IMR-90 (cell line): ENCODE measurements around the gene CAPN9. TPM values are rescaled to one million over a fixed set of nuclear protein-coding genes. Genes with fewer than 3 reads are reported as not detected.

Source experiments
- ATAC-seq: fragments of 200-7000 bp; cut with Tn5 transposase; 2 replicates; pipeline ENCODE4 v1.9.1; 2020; ENCODE audit warnings: low read depth, mild to moderate bottlenecking, moderate library complexity
- BruUV-seq: library from RNA; stranded (reverse); fragments of 400-500 nt; replicated peaks from 2 replicates; lab custom pipeline; 2021; lab: Mats Ljungman, UMichigan
- CTCF ChIA-PET: fragments of 300-600 bp; formaldehyde crosslinking; extraction: SDS; loops from one replicate; lab custom pipeline; 2021; ENCODE audit warnings: antibody characterized with exemption; lab: Yijun Ruan, JAX
- POLR2A ChIA-PET: fragments of 300-600 bp; sonication (Branson Sonifier 250); formaldehyde crosslinking; loops from one replicate; lab custom pipeline; 2022; ENCODE audit warnings: antibody characterized with exemption; ENCODE audit not compliant: unreplicated experiment; lab: Charles Lee
- DNase-seq: peaks from one replicate; pipeline ENCODE4 v3.0.0; 2013
- H2AFZ ChIP-seq: replicated peaks from 2 replicates; pipeline ENCODE3; 2013; ENCODE audit warnings: low read length, mild to moderate bottlenecking; ENCODE audit not compliant: poor library complexity
- H2AK5ac ChIP-seq: 2 replicates; pipeline ENCODE4 v1.6.1; 2013; ENCODE audit warnings: low read depth, low read length, inconsistent platforms
- H2AK9ac ChIP-seq: replicated peaks from 2 replicates; pipeline ENCODE3; 2013; ENCODE audit warnings: mild to moderate bottlenecking, low read depth, low read length, moderate library complexity; ENCODE audit not compliant: poor library complexity
- H2BK120ac ChIP-seq: 2 replicates; pipeline ENCODE4 v1.6.1; 2013; ENCODE audit warnings: low read depth, low read length, inconsistent platforms
- H2BK15ac ChIP-seq: 3 replicates; pipeline ENCODE4 v1.6.1; 2013; ENCODE audit warnings: low read depth, low read length, inconsistent platforms
- H2BK20ac ChIP-seq: 2 replicates; pipeline ENCODE4 v1.6.1; 2013; ENCODE audit warnings: low read depth, mild to moderate bottlenecking, inconsistent platforms, low read length, moderate library complexity
- H2BK5ac ChIP-seq: 2 replicates; pipeline ENCODE4 v1.6.1; 2013; ENCODE audit warnings: mild to moderate bottlenecking, low read depth, low read length, inconsistent platforms; ENCODE audit not compliant: poor library complexity, severe bottlenecking
- H3K14ac ChIP-seq: replicated peaks from 2 replicates; pipeline ENCODE4 v1.6.1; 2013; ENCODE audit warnings: low read depth, low read length, inconsistent platforms
- H3K18ac ChIP-seq: 2 replicates; pipeline ENCODE4 v1.6.1; 2013; ENCODE audit warnings: low read depth, low read length, control low read depth
- H3K23ac ChIP-seq: 2 replicates; pipeline ENCODE4 v1.6.1; 2013; ENCODE audit warnings: low read depth, low read length, inconsistent platforms
- H3K27ac ChIP-seq: 2 replicates; pipeline ENCODE4 v1.5.1; 2013; ENCODE audit warnings: mild to moderate bottlenecking, control low read depth, low read length; ENCODE audit not compliant: insufficient read depth
- H3K27me3 ChIP-seq: 2 replicates; pipeline ENCODE4 v1.6.1; 2013; ENCODE audit warnings: low read length; ENCODE audit not compliant: control insufficient read depth, insufficient read depth
- H3K36me3 ChIP-seq: 2 replicates; pipeline ENCODE4 v1.6.1; 2013; ENCODE audit warnings: low read length, mixed read lengths; ENCODE audit not compliant: control insufficient read depth, insufficient read depth
- H3K4ac ChIP-seq: 2 replicates; pipeline ENCODE4 v1.6.1; 2013; ENCODE audit warnings: low read depth, low read length, inconsistent platforms
- H3K4me1 ChIP-seq: 2 replicates; pipeline ENCODE4 v1.6.1; 2013; ENCODE audit warnings: low read length, mixed read lengths; ENCODE audit not compliant: control insufficient read depth, insufficient read depth
- H3K4me2 ChIP-seq: 2 replicates; pipeline ENCODE4 v1.6.1; 2013; ENCODE audit warnings: low read depth, mild to moderate bottlenecking, control low read depth, low read length, moderate library complexity
- H3K4me3 ChIP-seq: 2 replicates; pipeline ENCODE4 v1.5.1; 2013; ENCODE audit warnings: low read depth, mild to moderate bottlenecking, control low read depth, low read length, moderate library complexity; ENCODE audit not compliant: insufficient read depth
- H3K56ac ChIP-seq: 2 replicates; pipeline ENCODE4 v1.6.1; 2013; ENCODE audit warnings: low read length, inconsistent platforms; ENCODE audit not compliant: insufficient read depth; ENCODE audit errors: extremely low read depth
- H3K79me1 ChIP-seq, 2 experiments: 2 replicates each; pipeline ENCODE4 v1.6.1; 2013; ENCODE audit warnings: low read length in 2 of 2, inconsistent platforms in 1 of 2, low read depth in 1 of 2
- H3K9ac ChIP-seq: 2 replicates; pipeline ENCODE4 v1.6.1; 2013; ENCODE audit warnings: low read depth, low read length, control low read depth
- H3K9me1 ChIP-seq: 2 replicates; pipeline ENCODE4 v1.6.1; 2013; ENCODE audit warnings: low read length, inconsistent platforms; ENCODE audit not compliant: insufficient read depth
- H3K9me3 ChIP-seq: 2 replicates; pipeline ENCODE4 v1.6.1; 2013; ENCODE audit warnings: low read length; ENCODE audit not compliant: control insufficient read depth, insufficient read depth
- H4K20me1 ChIP-seq: 2 replicates; pipeline ENCODE4 v1.6.1; 2013; ENCODE audit warnings: low read length, inconsistent platforms; ENCODE audit not compliant: insufficient read depth
- H4K5ac ChIP-seq: 2 replicates; pipeline ENCODE4 v1.6.1; 2013; ENCODE audit warnings: mild to moderate bottlenecking, low read depth, low read length, control low read depth
- H4K8ac ChIP-seq, 2 experiments: 2 replicates each; pipeline ENCODE4 v1.6.1; 2013; ENCODE audit warnings: low read depth in 2 of 2, low read length in 2 of 2, control low read depth in 1 of 2, inconsistent platforms in 1 of 2
- H4K91ac ChIP-seq: 2 replicates; pipeline ENCODE4 v1.6.1; 2013; ENCODE audit warnings: low read depth, low read length, inconsistent platforms; ENCODE audit not compliant: insufficient read depth
- CEBPB ChIP-seq: IDR thresholded peaks from 2 replicates; pipeline ENCODE4 v1.6.1; 2012; ENCODE audit warnings: low read depth, low read length, improper control_type of control experiment
- CHD1 ChIP-seq: IDR thresholded peaks from 2 replicates; pipeline ENCODE4 v1.6.1; 2012; ENCODE audit warnings: low read depth, low read length, improper control_type of control experiment
- ELK1 ChIP-seq: fragments of 150-350 bp; IDR thresholded peaks from 2 replicates; pipeline ENCODE4 v1.6.1; 2016; ENCODE audit warnings: low read depth, mild to moderate bottlenecking, low read length, moderate library complexity, borderline replicate concordance
- whole genome bisulfite sequencing, 2 experiments: methylation state at CpG; one replicate each; pipeline versions ENCODE4 v1.1.5 to v1.1.7; 2013; ENCODE audit warnings: missing lambda C conversion rate in 2 of 2; ENCODE audit not compliant: insufficient read length in 1 of 2; ENCODE audit errors: extremely low coverage in 2 of 2; 5-methylcytosine and 5-hydroxymethylcytosine counted together
- dilution Hi-C: fragments of 300-500 bp; cut with HindIII; formaldehyde crosslinking; loops from one replicate; pipeline ENCODE4 v1.14.3; 2018; ENCODE audit warnings: low sequenced_read_pairs; ENCODE audit not compliant: unreplicated experiment
- in situ Hi-C: fragments of 300-500 bp; cut with MboI; formaldehyde crosslinking; loops from 3 replicates; pipeline ENCODE4 v1.14.3; 2019; ENCODE audit warnings: low sequenced_read_pairs, inconsistent platforms, mixed read lengths
- intact Hi-C: fragments of 100-400 bp; cut with micrococcal nuclease; formaldehyde crosslinking; loops from 2 replicates; pipeline ENCODE4 v1.10.0; 2022
- polyA plus RNA-seq, 3 experiments: library from polyadenylated mRNA; depleted of rRNA; stranded (reverse); fragments of >200 nt; gene quantifications; 2 replicates each; pipeline ENCODE4 v1.2.3, GENCODE V29; 2012; ENCODE audit warnings: low replicate concordance in 1 of 3
- total RNA-seq: library from RNA; depleted of rRNA; stranded (reverse); fragments of >200 nt; gene quantifications from 2 replicates; pipeline ENCODE4 v1.2.3, GENCODE V29; 2012

CAPN9 gene
- total and polyA plus RNA-seq, 2 of the 4 experiments (the other 2 are of a cell fraction): not detected

DNA sequence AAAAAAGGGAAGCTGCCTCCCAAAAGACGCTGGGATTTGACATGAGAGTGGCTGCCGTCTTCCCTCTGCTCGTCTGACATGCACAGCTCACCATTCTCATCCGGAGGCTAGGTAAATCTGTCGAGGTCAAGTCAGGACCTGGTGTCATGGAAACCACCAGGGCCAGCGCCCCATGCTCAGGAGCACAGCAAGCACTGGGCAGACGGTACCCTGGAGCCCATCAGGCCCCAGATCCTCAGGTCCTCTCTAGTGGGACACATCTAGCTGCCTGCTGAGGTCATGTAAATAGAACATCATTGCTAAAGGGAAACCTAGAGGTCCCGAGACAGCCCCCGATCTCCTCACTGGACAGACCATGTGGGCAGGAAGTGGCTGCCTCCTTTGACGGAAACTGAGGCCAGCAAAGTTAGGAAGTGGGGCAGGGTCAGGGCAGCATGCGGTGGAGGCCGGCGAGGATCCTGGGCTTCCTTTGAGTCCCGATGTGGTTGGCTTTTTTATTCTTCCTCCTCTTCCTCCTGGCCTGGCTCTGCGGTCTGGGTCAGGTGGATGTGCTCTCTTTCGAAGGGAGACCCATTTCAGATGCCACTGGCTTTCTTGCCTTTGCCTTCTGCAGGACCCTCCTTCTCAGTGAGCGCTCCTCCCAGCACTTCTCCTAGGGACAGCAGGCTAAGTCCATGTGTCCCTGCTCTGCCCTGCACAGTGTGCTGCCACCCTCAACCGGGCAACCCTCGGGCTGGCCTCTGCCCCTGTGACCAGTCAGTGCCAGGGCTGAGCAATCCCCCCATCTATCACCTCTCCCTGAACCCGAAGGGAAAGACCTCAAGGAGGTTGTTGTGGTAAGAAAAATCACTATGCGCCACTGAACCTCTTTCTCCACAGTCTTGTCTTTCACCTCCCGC is 39.2 kb upstream of the CAPN9 start (continued):
- TF ChIP-seq CHD1: no peak

DNA sequence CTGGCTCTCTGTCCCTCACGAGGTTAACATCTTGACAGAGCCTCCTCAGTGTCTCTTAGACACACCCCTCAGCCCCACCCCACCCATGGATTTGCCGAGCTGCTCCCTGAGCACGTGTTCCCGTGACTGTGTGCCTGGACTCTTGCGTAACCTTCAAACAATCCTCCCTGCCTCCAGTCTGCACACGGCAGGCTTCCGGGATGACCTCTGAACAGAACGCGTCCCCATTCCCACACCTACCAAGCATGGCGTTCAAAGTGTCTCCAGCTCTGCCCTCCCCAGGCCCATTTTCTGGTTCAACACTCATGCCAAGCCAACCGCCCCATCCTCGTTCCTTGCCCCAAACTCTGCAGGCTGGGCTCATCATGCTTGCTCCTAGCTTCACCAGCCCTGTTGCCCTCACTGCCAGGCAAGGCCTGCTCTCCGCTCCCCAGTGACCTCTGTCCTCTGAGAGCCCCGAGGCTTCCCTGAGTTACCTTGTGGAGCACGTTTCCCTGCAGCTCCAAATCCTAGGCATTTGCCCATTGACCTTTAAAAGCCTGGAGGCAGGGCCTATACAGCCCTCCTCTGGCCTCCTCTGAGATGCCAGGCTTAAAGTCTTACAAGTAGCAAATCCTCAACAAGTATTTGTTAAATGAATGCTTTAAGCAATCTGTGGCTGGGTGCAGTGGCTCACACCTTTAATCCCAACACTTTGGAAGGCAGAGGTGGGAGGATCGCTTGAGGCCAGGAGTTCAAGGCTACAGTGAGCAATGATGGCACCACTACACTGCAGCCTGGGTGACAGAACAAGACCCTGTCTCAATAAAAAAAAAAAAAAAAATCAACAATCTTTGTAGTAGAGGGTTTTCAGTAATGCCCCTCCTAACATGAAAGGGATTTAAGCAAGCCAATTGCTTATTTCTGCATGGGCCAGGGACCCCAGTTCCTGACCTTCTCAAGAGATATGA is 38.3 kb upstream of the CAPN9 start:
- Histone ChIP-seq H3K23ac (no peak overlapping the region), H3K27me3 (peaks cover 7% of the 10 kb centered on the region), H3K27ac (no peak overlapping the region), H2AFZ (no peak overlapping the region), H2BK15ac (no peak overlapping the region), H3K18ac (no peak overlapping the region), H2BK5ac (no peak overlapping the region), H4K20me1 (no peaks in the 10 kb centered on the region), H3K4me2 (no peak overlapping the region), H2AK9ac (no peak overlapping the region), H3K4me3 (no peak overlapping the region), H3K14ac (no peak overlapping the region), H4K5ac (no peak overlapping the region), H3K9me3 (no peaks in the 10 kb centered on the region), H2BK20ac (no peak overlapping the region), H3K4me1 (peaks cover 5% of the 10 kb centered on the region), H4K8ac (no peak overlapping the region), H4K91ac (no peak overlapping the region), H3K56ac (no peak overlapping the region), H2BK120ac (no peak overlapping the region), H3K4ac (no peak overlapping the region), H3K79me1 (no peaks in the 10 kb centered on the region), H2AK5ac (no peak overlapping the region), H3K36me3 (no peaks in the 10 kb centered on the region), H3K9ac (no peak overlapping the region), H3K9me1 (no peaks in the 10 kb centered on the region)
- WGBS, 2 experiments: 38% methylated on average over 6 of the region's 16 CpGs; no CpG with 5 or more reads in 1 of the 2 experiments
- no peak for ATAC-seq
- no TSS peak for BruUV-seq
- POLR2A ChIA-PET: no interaction called here
- CTCF ChIA-PET: no interaction called here
- DNase-seq: no peak
- dilution Hi-C loops (no loop called here), in situ Hi-C loops (no loop called here), intact Hi-C loops (no loop called here)
- TF ChIP-seq ELK1: no peak
- TF ChIP-seq CEBPB: peak; percentile 82
